Cardiac muscle cell (in vitro differentiated cells and primary cell): ENCODE data around the gene PPP2R2C. TPM values are rescaled to one million over a fixed set of nuclear protein-coding genes. Genes with fewer than 3 reads are reported as not detected.

Experiments
- DNase-seq, 2 donors: peaks; one replicate each; pipeline versions ENCODE4 v3.0.0 to v3.0.0-alpha.2; 2010 to 2017; ENCODE audit warnings: low read depth in 1 of 2, low spot score in 1 of 2
- H3K27ac ChIP-seq: fragments of 200-600 bp; sonication (generic); 2 replicates; pipeline ENCODE4 v1.5.1; 2016
- H3K27me3 ChIP-seq: fragments of 200-600 bp; sonication (generic); 2 replicates; pipeline ENCODE4 v1.6.0; 2016; ENCODE audit warnings: control low read depth
- H3K36me3 ChIP-seq: fragments of 200-600 bp; sonication (generic); 2 replicates; pipeline ENCODE4 v1.5.1; 2016; ENCODE audit warnings: control low read depth
- H3K4me1 ChIP-seq: fragments of 200-600 bp; sonication (generic); 2 replicates; pipeline ENCODE4 v1.8.1; 2017; ENCODE audit warnings: low read depth, mild to moderate bottlenecking, mixed run types
- H3K4me3 ChIP-seq: fragments of 200-600 bp; sonication (generic); 2 replicates; pipeline ENCODE4 v1.5.1; 2016; ENCODE audit warnings: mild to moderate bottlenecking
- H3K9me3 ChIP-seq: fragments of 200-600 bp; sonication (generic); 2 replicates; pipeline ENCODE4 v1.5.1; 2017; ENCODE audit warnings: low read depth, mild to moderate bottlenecking, control low read depth
- polyA plus RNA-seq: library from polyadenylated mRNA; unstranded; fragments of >200 nt; fragmentation: Nextera tagmentation; extraction: Ambion mirVana; gene quantifications from 2 replicates; pipeline ENCODE4 v1.2.1, GENCODE V29; 2016
- total RNA-seq: library from RNA; depleted of rRNA; stranded (reverse); fragments of >200 nt; gene quantifications from 2 replicates; pipeline ENCODE4 v1.2.3, GENCODE V29; 2016
- TF ChIP-seq, protein P1 (sequence below): IDR thresholded peaks from 2 replicates; pipeline ENCODE4 v1.5.1; 2012; ENCODE audit warnings: low read depth, mild to moderate bottlenecking, low read length

Gene PPP2R2C
- total and polyA plus RNA-seq, 2 experiments from 2014 or later = not detected

GRCh38 chr4:6301051-6301731, 171.2 kb downstream of the PPP2R2C start:
- Histone ChIP-seq H3K27me3 (no peaks in the 10 kb centered on the region), H3K27ac (no peak overlapping the region), H3K9me3 (no peaks in the 10 kb centered on the region), H3K36me3 (no peaks in the 10 kb centered on the region), H3K4me1 (no peaks in the 10 kb centered on the region), H3K4me3 (no peak overlapping the region)
- DNase-seq = no peak
- TF ChIP-seq, protein P1, sequence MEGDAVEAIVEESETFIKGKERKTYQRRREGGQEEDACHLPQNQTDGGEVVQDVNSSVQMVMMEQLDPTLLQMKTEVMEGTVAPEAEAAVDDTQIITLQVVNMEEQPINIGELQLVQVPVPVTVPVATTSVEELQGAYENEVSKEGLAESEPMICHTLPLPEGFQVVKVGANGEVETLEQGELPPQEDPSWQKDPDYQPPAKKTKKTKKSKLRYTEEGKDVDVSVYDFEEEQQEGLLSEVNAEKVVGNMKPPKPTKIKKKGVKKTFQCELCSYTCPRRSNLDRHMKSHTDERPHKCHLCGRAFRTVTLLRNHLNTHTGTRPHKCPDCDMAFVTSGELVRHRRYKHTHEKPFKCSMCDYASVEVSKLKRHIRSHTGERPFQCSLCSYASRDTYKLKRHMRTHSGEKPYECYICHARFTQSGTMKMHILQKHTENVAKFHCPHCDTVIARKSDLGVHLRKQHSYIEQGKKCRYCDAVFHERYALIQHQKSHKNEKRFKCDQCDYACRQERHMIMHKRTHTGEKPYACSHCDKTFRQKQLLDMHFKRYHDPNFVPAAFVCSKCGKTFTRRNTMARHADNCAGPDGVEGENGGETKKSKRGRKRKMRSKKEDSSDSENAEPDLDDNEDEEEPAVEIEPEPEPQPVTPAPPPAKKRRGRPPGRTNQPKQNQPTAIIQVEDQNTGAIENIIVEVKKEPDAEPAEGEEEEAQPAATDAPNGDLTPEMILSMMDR = no peak

- Histone ChIP-seq H3K27me3 (no peaks in the 10 kb centered on the region), H3K9me3 (no peaks in the 10 kb centered on the region), H3K4me3 (no peak overlapping the region), H3K27ac (no peak overlapping the region), H3K36me3 (no peaks in the 10 kb centered on the region), H3K4me1 (no peaks in the 10 kb centered on the region)
- DNase-seq = no peak
- TF ChIP-seq, protein P1 = no peak
These were observed 172.1 kb downstream of the PPP2R2C start for GRCh38 chr4:6300359-6300758.

DNA sequence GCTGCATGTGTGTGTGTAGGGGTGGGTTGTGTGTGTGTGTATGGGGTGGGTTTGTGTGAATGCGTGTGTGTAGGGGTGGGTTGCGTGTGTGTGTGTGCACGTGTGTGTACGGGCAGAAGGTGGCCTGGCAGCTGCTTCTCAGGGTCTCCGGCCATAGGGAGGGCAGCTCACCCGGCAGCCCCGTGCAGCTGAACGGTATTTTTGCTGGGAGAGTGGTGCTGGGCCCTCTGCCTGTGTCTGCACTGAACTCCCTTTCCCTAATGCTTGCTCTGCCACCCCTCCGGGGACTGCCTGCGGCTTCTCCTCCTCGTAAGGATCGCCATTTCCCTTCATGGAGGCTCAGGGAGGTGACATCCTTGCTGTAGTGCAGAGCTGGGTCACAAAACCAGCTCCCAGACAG, 172.5 kb downstream of the PPP2R2C start:
- no peaks in the 10 kb centered on the region for H3K9me3 ChIP-seq
- H3K4me1 ChIP-seq = no peaks in the 10 kb centered on the region
- DNase-seq = no peak
- H3K4me3 ChIP-seq = no peak overlapping the region
- H3K27me3 ChIP-seq = no peaks in the 10 kb centered on the region
- TF ChIP-seq, protein P1 = no peak
- no peak overlapping the region for H3K27ac ChIP-seq
- H3K36me3 ChIP-seq = no peaks in the 10 kb centered on the region

- Histone ChIP-seq H3K36me3 (no peaks in the 10 kb centered on the region), H3K27me3 (no peaks in the 10 kb centered on the region), H3K4me3 (no peak overlapping the region), H3K9me3 (no peaks in the 10 kb centered on the region), H3K4me1 (no peaks in the 10 kb centered on the region), H3K27ac (no peak overlapping the region)
- TF ChIP-seq, protein P1 = no peak
- no peak for DNase-seq
These were observed 173.6 kb downstream of the PPP2R2C start for GRCh38 chr4:6298852-6299251.

GRCh38 chr4:6298035-6298434, 174.4 kb downstream of the PPP2R2C start:
- Histone ChIP-seq H3K27me3 (no peaks in the 10 kb centered on the region), H3K27ac (no peak overlapping the region), H3K9me3 (no peaks in the 10 kb centered on the region), H3K4me3 (no peak overlapping the region), H3K36me3 (no peaks in the 10 kb centered on the region), H3K4me1 (no peaks in the 10 kb centered on the region)
- no peak for DNase-seq
- TF ChIP-seq, protein P1 = no peak
